Left ventricle myocardium inferior (tissue), 1 donor: ENCODE results near the gene P2RY8. TPM values are rescaled to one million over a fixed set of nuclear protein-coding genes. Genes with fewer than 3 reads are reported as not detected.
A peak's percentile ranks its signal among the peaks of the same experiment; 100 is the strongest.

Experiments
- DNase-seq: peaks from one replicate; pipeline ENCODE4 v3.0.0-alpha.2; 2020
- H3K27ac ChIP-seq: fragments of 200-600 bp; replicated peaks from 2 replicates; pipeline ENCODE4 v1.8.0; 2021
- H3K27me3 ChIP-seq: fragments of 200-600 bp; 2 replicates; pipeline ENCODE4 v1.8.0; 2021; ENCODE audit warnings: low read depth
- H3K36me3 ChIP-seq: fragments of 200-600 bp; 2 replicates; pipeline ENCODE4 v1.8.0; 2021
- H3K4me1 ChIP-seq: fragments of 200-600 bp; 2 replicates; pipeline ENCODE4 v1.8.0; 2021
- H3K4me3 ChIP-seq: fragments of 200-600 bp; 2 replicates; pipeline ENCODE4 v1.8.0; 2021; ENCODE audit warnings: mild to moderate bottlenecking, moderate library complexity
- H3K9me3 ChIP-seq: fragments of 200-600 bp; replicated peaks from 2 replicates; pipeline ENCODE4 v1.8.0; 2021
- CTCF ChIP-seq: fragments of 200-600 bp; IDR thresholded peaks from 2 replicates; pipeline ENCODE4 v1.8.0; 2021; ENCODE audit warnings: antibody characterized with exemption, mild to moderate bottlenecking, borderline replicate concordance
- intact Hi-C: fragments of 100-400 bp; cut with micrococcal nuclease; formaldehyde crosslinking; loops from one replicate; pipeline ENCODE4 v1.11.0; 2022
- total RNA-seq: library from RNA; stranded (reverse); fragmentation: NEBNext Ultra II Directional; extraction: Animal tissue kit (Norgen Biotek cat#: 25700); gene quantifications from one replicate; pipeline ENCODE4 v1.2.1, GENCODE V29; 2021
- donor health status: DM: no; HTN: yes; CAD: no; lungs with severe emphysema.

P2RY8 gene
- total RNA-seq, 1 donor from 2014 or later, result 1.9 TPM

- no peak for TF ChIP-seq CTCF
- Histone ChIP-seq H3K27ac (no peak overlapping the region), H3K4me1 (peaks cover 13% of the 10 kb centered on the region), H3K4me3 (no peak overlapping the region), H3K36me3 (no peaks in the 10 kb centered on the region), H3K9me3 (no peaks in the 10 kb centered on the region), H3K27me3 (peaks cover 59% of the 10 kb centered on the region)
- intact Hi-C loops, result no loop called here
- DNase-seq, result no peak
Observed at GRCh38 chrX:1465286-1466231, 71.4 kb downstream of the P2RY8 start.

- Histone ChIP-seq H3K4me1 (peaks cover 13% of the 10 kb centered on the region), H3K4me3 (no peak overlapping the region), H3K27me3 (peaks cover 55% of the 10 kb centered on the region), H3K9me3 (no peaks in the 10 kb centered on the region), H3K36me3 (no peaks in the 10 kb centered on the region), H3K27ac (no peak overlapping the region)
- DNase-seq, result no peak
- intact Hi-C loops, result no loop called here
- TF ChIP-seq CTCF, result no peak
Observed at GRCh38 chrX:1464971-1465285, 72.1 kb downstream of the P2RY8 start.

GRCh38 chrX:1464041-1464970 lies 72.7 kb downstream of the P2RY8 start:
- Histone ChIP-seq H3K9me3 (no peaks in the 10 kb centered on the region), H3K36me3 (no peaks in the 10 kb centered on the region), H3K4me1 (peaks cover 13% of the 10 kb centered on the region), H3K27me3 (peaks cover 49% of the 10 kb centered on the region), H3K4me3 (no peak overlapping the region), H3K27ac (peak overlapping the region; percentile 81)
- no peak for TF ChIP-seq CTCF
- intact Hi-C loops, result no loop called here
- DNase-seq, result no peak

GRCh38 chrX:1463581-1463980 lies 73.4 kb downstream of the P2RY8 start:
- DNase-seq, result no peak
- H3K9me3 ChIP-seq, result no peaks in the 10 kb centered on the region
- intact Hi-C loops, result no loop called here
- H3K4me3 ChIP-seq, result no peak overlapping the region
- peak overlapping the region; percentile 81 for H3K27ac ChIP-seq
- TF ChIP-seq CTCF, result no peak
- H3K36me3 ChIP-seq, result no peaks in the 10 kb centered on the region
- H3K4me1 ChIP-seq, result peaks cover 13% of the 10 kb centered on the region
- H3K27me3 ChIP-seq, result peaks cover 46% of the 10 kb centered on the region

- peak overlapping the region; percentile 11 for H3K4me3 ChIP-seq
- no peaks in the 10 kb centered on the region for H3K9me3 ChIP-seq
- no peak for TF ChIP-seq CTCF
- H3K36me3 ChIP-seq, result no peaks in the 10 kb centered on the region
- H3K4me1 ChIP-seq, result peaks cover 13% of the 10 kb centered on the region
- intact Hi-C loops, result no loop called here
- peaks cover 38% of the 10 kb centered on the region for H3K27me3 ChIP-seq
- no peak for DNase-seq
- peak overlapping the region; percentile 81 for H3K27ac ChIP-seq
Observed at GRCh38 chrX:1462596-1463251, 74.3 kb downstream of the P2RY8 start.
